ENCODE measurements around the gene DCP1A. TPM values are rescaled to one million over a fixed set of nuclear protein-coding genes. Genes with fewer than 3 reads are reported as not detected.

Gene DCP1A
- total and polyA plus RNA-seq, 2 of the 13 experiments (the other 11 are each of a cell fraction or from before 2014, with no cell fraction given) = 14.2 to 41.2 TPM

GRCh38 chr3:53255423-53255774 is 91.9 kb downstream of the DCP1A start (continued):
- TF ChIP-seq, protein P1, sequence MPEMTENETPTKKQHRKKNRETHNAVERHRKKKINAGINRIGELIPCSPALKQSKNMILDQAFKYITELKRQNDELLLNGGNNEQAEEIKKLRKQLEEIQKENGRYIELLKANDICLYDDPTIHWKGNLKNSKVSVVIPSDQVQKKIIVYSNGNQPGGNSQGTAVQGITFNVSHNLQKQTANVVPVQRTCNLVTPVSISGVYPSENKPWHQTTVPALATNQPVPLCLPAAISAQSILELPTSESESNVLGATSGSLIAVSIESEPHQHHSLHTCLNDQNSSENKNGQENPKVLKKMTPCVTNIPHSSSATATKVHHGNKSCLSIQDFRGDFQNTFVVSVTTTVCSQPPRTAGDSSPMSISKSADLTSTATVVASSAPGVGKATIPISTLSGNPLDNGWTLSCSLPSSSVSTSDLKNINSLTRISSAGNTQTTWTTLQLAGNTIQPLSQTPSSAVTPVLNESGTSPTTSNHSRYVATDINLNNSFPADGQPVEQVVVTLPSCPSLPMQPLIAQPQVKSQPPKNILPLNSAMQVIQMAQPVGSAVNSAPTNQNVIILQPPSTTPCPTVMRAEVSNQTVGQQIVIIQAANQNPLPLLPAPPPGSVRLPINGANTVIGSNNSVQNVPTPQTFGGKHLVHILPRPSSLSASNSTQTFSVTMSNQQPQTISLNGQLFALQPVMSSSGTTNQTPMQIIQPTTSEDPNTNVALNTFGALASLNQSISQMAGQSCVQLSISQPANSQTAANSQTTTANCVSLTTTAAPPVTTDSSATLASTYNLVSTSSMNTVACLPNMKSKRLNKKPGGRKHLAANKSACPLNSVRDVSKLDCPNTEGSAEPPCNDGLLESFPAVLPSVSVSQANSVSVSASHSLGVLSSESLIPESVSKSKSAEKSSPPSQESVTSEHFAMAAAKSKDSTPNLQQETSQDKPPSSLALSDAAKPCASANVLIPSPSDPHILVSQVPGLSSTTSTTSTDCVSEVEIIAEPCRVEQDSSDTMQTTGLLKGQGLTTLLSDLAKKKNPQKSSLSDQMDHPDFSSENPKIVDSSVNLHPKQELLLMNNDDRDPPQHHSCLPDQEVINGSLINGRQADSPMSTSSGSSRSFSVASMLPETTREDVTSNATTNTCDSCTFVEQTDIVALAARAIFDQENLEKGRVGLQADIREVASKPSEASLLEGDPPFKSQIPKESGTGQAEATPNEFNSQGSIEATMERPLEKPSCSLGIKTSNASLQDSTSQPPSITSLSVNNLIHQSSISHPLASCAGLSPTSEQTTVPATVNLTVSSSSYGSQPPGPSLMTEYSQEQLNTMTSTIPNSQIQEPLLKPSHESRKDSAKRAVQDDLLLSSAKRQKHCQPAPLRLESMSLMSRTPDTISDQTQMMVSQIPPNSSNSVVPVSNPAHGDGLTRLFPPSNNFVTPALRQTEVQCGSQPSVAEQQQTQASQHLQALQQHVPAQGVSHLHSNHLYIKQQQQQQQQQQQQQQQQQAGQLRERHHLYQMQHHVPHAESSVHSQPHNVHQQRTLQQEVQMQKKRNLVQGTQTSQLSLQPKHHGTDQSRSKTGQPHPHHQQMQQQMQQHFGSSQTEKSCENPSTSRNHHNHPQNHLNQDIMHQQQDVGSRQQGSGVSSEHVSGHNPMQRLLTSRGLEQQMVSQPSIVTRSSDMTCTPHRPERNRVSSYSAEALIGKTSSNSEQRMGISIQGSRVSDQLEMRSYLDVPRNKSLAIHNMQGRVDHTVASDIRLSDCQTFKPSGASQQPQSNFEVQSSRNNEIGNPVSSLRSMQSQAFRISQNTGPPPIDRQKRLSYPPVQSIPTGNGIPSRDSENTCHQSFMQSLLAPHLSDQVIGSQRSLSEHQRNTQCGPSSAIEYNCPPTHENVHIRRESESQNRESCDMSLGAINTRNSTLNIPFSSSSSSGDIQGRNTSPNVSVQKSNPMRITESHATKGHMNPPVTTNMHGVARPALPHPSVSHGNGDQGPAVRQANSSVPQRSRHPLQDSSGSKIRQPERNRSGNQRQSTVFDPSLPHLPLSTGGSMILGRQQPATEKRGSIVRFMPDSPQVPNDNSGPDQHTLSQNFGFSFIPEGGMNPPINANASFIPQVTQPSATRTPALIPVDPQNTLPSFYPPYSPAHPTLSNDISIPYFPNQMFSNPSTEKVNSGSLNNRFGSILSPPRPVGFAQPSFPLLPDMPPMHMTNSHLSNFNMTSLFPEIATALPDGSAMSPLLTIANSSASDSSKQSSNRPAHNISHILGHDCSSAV (CRISPR knock-in tag; IDR thresholded peaks at IDR 0.05; ENCODE audit: borderline replicate concordance) = no peak
- TF ChIP-seq HOXA9 (CRISPR knock-in tag; IDR thresholded peaks at IDR 0.05; ENCODE audit: borderline replicate concordance) (peak; percentile 63; the same call in 1 of the 2 replicates), MAF1 (CRISPR knock-in tag; IDR thresholded peaks at IDR 0.05; ENCODE audit: borderline replicate concordance) (no peak)
- TF ChIP-seq, protein P2, sequence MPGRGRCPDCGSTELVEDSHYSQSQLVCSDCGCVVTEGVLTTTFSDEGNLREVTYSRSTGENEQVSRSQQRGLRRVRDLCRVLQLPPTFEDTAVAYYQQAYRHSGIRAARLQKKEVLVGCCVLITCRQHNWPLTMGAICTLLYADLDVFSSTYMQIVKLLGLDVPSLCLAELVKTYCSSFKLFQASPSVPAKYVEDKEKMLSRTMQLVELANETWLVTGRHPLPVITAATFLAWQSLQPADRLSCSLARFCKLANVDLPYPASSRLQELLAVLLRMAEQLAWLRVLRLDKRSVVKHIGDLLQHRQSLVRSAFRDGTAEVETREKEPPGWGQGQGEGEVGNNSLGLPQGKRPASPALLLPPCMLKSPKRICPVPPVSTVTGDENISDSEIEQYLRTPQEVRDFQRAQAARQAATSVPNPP (CRISPR knock-in tag; IDR thresholded peaks at IDR 0.05) = 0 out of 2 replicates have a peak, but pooled peaks have one; percentile 28
